GM19193 (cell line): ENCODE data around the gene JAKMIP3.

Experiments used
- POLR2A ChIP-seq: IDR thresholded peaks from 4 replicates; pipeline ENCODE4 v1.6.1; 2011; ENCODE audit not compliant: insufficient read depth, insufficient read length; ENCODE audit errors: extremely low read depth

JAKMIP3 gene

DNA sequence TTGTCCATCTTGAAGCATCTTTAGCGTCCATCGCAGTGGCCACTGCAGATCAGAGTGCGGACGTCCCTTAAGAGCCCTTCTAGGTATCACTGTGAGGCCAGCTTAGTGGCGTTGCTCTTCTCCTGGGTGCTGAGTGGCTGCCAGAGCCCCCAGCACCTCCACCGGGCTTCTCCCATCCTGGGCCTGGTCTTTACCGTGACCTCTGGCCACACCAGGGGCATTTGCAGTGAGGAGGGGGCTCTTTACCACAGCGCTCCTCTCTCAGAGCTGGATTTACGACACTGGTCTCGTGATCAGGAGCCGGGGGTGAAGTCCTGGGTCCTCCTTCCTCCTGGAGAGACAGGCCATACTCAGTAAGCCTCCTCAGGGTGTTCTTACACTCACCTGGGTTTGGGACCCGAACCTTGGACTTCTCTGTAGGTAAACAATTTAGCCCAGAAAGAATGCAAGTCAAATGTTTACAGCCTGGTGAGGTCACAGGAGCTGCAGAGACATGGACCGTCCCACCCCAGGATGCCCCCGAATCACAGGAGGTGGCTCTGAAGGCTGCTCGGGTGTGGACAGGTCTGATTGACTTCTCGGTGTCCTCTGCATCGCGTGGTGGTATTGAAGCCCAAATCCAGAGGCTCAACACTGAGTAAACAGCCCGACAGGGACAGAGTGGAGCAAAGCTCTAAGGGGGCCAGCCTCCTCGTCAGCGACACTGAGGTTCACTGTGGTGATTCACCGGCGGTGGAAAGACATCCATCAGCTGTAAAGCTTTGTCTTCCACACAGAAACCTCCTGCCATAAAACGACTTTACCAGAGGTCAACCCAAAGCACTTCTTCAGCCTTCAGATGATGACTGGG, 33.0 kb downstream of the JAKMIP3 start:
- no peak for TF ChIP-seq POLR2A

DNA sequence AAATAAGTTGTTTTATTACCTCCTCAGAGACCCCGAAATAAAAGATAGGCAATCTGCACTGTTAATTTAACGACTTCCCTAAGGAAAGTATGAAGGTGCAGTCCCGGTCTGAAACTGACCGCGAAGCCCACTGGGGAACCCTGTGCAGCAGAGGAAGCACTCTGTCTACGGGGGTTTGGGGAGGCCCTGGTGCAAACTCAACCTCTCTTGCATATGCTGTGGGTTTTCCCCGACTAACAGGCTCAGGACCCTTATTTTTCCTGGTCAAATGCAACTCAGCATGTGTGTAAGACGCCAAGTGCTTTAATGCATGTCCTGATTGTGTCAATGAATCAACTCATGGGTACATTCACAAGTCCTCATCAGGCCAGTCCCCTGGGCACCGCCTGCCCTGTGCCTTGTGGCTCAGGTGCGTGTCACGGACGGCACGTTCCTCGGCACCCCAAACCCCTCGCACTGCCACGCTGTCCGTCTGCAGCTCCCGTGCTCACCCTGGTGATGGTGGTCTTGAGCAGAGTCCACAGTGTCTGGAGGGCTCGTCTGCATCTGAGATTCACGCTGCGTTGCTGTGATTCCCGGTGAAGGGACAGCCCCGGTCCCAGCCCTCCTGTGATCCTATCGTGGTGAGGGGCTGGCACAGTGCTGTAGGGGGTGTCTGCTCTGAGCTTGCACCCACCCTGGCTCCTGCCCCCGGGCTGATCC, 33.8 kb downstream of the JAKMIP3 start:
- no peak for TF ChIP-seq POLR2A

GRCh38 chr10:132100091-132100481, 34.3 kb downstream of the JAKMIP3 start:
- no peak for TF ChIP-seq POLR2A

- TF ChIP-seq POLR2A, result no peak
These were observed 35.0 kb downstream of the JAKMIP3 start for GRCh38 chr10:132100556-132101349.

- no peak for TF ChIP-seq POLR2A
These were observed 35.8 kb downstream of the JAKMIP3 start for GRCh38 chr10:132101529-132101928.

- TF ChIP-seq POLR2A, result no peak
These were observed 36.4 kb downstream of the JAKMIP3 start for GRCh38 chr10:132102071-132102716.

DNA sequence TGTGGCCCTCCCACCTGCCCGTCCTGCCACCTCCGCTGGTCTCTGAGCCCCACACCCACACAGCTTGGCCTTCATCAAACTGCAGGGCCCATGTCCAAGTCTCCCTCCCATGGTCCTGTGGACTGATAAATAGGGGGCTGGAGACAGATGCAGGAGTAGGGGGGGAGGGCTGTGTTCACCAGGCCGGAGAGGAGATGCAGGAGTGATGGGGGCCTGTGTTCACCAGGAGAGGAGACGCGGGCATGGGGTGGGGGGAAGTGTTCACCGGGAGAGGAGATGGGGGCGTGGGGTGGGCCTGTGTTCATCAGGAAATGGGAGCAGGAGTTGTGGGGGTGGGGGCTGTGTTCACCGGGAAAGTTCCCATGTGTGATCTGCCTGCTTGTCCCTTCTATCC, 37.0 kb downstream of the JAKMIP3 start:
- no peak for TF ChIP-seq POLR2A

GRCh38 chr10:132103116-132103910, 37.6 kb downstream of the JAKMIP3 start:
- no peak for TF ChIP-seq POLR2A

DNA sequence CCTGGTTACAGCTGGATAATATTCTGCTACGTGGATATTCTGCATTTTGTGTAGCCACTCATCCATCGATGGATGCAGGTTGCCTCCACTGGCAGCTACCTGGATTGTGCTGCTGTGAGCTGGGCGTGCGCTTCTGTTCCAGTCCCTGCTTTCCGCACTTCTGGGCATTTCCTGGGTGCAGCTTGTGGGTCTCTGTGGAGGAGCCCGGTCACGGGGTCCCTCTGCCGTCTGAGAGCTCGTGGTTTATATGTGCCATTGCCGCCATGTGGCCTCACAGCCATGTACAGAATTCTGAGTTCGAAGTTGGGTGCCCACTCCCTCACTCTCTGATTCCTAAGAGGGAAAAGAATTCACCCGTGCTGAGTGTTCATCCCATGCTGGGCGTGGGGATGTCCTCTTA, 38.3 kb downstream of the JAKMIP3 start:
- TF ChIP-seq POLR2A, result no peak

DNA sequence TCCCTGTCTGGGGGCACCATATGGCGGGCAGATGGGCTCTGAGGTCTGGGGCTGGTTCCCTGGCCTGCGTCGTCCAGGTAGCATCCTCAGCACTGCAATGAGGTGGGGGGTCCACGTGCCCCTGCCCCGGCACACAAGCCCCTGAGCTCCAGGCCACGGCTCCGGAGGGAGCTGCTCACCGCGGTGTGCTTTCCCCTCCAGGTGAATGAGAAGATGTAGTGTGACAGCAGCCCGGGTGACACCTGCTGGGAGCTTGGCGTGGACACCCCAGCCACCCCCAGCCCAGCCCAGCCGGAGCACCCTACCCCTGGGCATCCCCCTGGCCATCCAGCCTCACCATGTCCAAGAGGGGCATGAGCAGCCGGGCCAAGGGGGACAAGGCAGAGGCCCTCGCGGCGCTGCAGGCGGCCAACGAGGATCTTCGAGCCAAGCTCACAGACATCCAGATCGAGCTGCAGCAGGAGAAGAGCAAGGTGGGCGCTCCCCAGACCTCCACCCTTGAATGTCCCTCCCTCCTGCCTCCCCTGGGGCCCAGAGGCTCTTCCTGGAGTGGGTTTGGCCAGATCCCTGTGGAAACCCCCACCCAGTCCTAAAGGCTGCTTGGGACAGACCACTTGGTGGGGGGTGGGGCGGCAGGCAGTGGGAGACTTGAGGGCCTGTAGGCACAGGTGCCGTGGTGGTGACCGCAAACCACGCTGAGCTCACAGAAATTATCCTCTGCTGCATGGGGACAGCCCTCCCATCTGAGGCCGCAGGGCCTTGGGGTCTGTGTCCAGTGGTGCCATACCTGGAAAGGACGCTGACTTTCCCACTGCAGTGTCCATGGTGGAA, 38.9 kb downstream of the JAKMIP3 start:
- TF ChIP-seq POLR2A, result no peak

DNA sequence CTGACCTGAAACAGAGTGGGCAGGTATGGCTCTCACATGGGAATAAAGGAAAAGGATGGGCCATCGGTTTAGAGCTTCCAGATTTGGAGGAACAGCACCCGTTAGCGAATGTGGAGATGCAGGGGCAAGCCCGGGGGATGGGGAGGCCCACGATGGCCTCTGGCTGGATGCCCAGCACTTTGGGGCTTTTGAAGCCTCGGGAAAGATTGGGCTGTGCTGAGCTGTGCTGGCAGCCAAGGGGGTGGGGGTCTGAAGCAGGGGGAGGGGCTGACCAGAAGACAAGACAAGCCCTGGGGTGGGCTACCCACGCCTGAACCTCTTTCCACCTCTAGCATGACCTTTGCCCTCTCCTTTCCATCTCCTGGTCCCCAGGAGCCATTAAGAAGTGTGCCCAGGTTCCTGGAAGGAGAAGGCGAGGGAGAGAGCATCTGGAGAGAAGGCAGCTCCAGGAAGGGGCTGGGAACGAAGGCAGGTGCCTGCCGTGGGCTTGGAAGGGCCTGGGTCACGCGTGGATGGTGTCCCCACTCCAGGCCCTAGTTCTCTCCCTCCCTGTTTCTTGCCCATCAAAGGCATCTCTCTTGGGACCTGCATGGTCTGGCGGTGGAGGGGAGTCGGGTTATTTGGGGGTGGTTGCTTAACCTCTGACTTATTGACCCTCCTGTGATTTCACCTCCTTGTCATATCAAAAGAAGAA, 39.7 kb downstream of the JAKMIP3 start:
- no peak for TF ChIP-seq POLR2A

GRCh38 chr10:132106431-132106830, 40.7 kb downstream of the JAKMIP3 start:
- no peak for TF ChIP-seq POLR2A
